ENCODE results near the gene SLC44A2.

The SLC44A2 gene

DNA sequence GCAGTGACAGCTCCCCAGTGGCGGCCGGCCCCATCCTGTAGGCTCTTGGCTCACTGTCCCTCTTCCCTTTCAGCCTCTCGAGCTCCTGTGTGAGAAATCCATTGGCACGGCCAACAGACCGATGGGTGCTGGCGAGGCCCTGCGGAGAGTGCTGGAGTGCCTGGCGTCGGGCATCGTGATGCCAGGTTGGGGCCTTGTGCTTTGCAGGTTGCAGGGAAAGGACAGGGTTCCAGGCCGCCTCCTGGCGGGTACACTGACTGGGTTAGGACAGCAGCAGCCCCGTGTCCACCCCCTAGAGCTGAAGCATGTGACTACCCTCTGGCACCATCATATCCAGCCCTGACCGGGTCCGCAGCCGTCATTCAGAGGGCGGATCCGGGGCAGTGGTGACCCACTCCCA lies 54.4 kb downstream of the SLC44A2 start:
- no peak for DNase-seq
- Histone ChIP-seq H3K9me3 (no peaks in the 10 kb centered on the region), H3K4me3 (ENCODE audit: low read depth, low read length) (no peak overlapping the region), H3K27me3 (no peaks in the 10 kb centered on the region), H3K4me1 (no peaks in the 10 kb centered on the region), H3K36me3 (peaks cover 96% of the 10 kb centered on the region)
- TF ChIP-seq, protein P1, sequence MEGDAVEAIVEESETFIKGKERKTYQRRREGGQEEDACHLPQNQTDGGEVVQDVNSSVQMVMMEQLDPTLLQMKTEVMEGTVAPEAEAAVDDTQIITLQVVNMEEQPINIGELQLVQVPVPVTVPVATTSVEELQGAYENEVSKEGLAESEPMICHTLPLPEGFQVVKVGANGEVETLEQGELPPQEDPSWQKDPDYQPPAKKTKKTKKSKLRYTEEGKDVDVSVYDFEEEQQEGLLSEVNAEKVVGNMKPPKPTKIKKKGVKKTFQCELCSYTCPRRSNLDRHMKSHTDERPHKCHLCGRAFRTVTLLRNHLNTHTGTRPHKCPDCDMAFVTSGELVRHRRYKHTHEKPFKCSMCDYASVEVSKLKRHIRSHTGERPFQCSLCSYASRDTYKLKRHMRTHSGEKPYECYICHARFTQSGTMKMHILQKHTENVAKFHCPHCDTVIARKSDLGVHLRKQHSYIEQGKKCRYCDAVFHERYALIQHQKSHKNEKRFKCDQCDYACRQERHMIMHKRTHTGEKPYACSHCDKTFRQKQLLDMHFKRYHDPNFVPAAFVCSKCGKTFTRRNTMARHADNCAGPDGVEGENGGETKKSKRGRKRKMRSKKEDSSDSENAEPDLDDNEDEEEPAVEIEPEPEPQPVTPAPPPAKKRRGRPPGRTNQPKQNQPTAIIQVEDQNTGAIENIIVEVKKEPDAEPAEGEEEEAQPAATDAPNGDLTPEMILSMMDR (IDR thresholded peaks at IDR 0.05; ENCODE audit: low read depth, low read length) = no peak

DNA sequence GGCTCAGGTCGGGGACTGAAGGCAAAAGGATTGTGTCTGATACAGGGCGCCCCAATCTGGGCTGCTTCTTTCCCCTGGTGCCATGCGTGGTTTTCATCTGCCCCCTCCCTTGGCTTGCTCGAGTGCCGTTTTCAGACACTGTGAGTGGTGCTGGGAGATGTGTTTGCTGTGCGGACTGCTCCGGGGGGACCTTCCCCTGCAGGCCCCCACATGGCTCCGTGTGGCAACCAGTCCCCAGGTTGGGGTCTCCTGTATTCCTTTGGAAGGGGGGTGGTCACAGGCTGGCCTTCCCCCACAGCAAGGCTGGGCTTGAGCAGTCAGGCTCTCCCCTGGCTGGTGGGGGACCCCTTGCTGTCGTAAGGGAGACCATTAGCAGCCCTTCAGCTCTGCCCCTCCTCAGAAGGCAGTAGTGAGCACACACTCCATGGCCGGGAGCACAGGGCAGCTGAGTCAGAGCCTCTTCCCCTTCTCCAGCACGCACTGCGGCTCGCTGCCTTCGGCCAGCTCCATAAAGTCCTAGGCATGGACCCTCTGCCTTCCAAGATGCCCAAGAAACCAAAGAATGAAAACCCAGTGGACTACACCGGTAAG lies 55.3 kb downstream of the SLC44A2 start:
- TF ChIP-seq, protein P1 (IDR thresholded peaks at IDR 0.05; ENCODE audit: low read depth, low read length) = no peak
- Histone ChIP-seq H3K4me1 (no peaks in the 10 kb centered on the region), H3K4me3 (ENCODE audit: low read depth, low read length) (no peak overlapping the region), H3K9me3 (no peaks in the 10 kb centered on the region), H3K27me3 (no peaks in the 10 kb centered on the region), H3K36me3 (peaks cover 97% of the 10 kb centered on the region)
- no peak for DNase-seq

DNA sequence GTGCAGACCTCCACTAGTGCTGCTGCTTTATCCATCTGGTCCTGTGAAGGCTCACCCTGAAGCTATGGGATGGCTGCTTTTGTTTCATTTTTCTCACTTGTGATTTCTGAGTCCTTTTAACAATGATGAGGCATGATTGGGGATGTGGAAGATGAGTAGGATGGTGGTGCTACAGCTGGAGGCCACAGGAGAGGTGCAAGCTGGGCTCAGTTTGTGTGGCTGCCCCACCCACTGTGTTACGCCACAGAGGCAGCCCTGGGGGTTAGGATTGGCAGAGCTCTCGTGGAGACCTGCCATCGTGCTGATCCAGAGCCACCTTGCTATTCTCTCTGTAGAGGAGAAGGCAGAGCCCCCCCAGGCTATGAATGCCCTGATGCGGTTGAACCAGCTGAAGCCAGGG lies 56.3 kb downstream of the SLC44A2 start:
- DNase-seq = no peak
- H3K9me3 ChIP-seq = no peaks in the 10 kb centered on the region
- no peak overlapping the region for H3K4me3 ChIP-seq (ENCODE audit: low read depth, low read length)
- H3K4me1 ChIP-seq = no peaks in the 10 kb centered on the region
- no peaks in the 10 kb centered on the region for H3K27me3 ChIP-seq
- TF ChIP-seq, protein P1 (IDR thresholded peaks at IDR 0.05; ENCODE audit: low read depth, low read length) = no peak
- H3K36me3 ChIP-seq = peaks cover 98% of the 10 kb centered on the region

DNA sequence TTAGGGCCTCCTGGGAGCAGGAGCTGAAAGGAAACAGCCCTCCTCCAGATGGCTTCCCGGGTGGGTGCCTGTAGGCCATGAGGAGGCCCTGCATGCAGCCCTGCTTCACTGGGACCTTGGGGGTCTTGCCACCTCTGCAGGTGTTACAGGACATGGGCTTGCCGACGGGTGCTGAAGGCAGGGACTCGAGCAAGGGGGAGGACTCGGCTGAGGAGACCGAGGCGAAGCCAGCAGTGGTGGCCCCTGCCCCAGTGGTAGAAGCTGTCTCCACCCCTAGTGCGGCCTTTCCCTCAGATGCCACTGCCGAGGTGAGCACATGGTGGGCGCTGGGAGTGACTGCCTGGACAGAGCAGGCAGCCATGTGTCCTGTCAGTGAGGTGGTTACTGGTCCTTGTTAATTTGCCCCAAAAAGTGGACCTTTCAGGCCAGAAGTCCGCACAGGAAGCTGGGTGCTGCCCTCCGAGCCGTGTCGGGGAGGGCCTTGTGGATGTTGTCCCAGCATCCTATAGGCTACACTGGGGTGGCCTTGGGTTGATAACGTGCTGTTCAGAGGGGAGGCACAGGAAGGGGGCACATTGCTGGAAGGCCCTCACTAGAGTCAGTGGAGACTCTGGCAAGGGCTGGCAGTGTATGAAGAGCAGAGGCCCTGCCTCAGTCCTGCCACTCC lies 57.2 kb downstream of the SLC44A2 start:
- Histone ChIP-seq H3K4me1 (no peaks in the 10 kb centered on the region), H3K4me3 (ENCODE audit: low read depth, low read length) (no peak overlapping the region), H3K27me3 (no peaks in the 10 kb centered on the region), H3K9me3 (no peaks in the 10 kb centered on the region), H3K36me3 (peaks cover 96% of the 10 kb centered on the region)
- no peak for DNase-seq
- TF ChIP-seq, protein P1 (IDR thresholded peaks at IDR 0.05; ENCODE audit: low read depth, low read length) = no peak

DNA sequence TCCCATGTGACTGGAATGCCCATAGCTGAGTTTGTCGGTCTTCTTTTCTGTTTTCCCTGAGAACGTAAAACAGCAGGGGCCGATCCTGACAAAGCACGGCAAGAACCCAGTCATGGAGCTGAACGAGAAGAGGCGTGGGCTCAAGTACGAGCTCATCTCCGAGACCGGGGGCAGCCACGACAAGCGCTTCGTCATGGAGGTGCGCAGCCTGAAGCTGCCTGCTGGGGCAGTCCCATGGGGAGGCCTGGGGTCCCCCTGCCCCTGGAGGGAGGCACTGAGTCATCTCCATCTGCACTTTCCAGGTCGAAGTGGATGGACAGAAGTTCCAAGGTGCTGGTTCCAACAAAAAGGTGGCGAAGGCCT lies 57.7 kb downstream of the SLC44A2 start:
- H3K36me3 ChIP-seq = peaks cover 96% of the 10 kb centered on the region
- H3K4me1 ChIP-seq = no peaks in the 10 kb centered on the region
- no peak for DNase-seq
- H3K9me3 ChIP-seq = no peaks in the 10 kb centered on the region
- H3K4me3 ChIP-seq (ENCODE audit: low read depth, low read length) = no peak overlapping the region
- TF ChIP-seq, protein P1 (IDR thresholded peaks at IDR 0.05; ENCODE audit: low read depth, low read length) = no peak
- H3K27me3 ChIP-seq = no peaks in the 10 kb centered on the region

DNA sequence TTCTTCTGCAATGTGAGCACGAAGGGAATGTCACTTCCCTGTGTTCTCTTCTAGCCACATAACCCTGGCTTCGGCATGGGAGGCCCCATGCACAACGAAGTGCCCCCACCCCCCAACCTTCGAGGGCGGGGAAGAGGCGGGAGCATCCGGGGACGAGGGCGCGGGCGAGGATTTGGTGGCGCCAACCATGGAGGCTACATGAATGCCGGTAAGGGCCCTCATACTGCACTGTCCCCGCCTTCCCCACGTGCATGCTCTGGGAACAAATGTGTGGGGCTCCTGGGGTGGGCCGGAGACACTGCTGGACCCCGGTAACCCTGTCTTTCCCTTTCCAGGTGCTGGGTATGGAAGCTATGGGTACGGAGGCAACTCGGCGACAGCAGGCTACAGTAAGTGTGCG lies 58.2 kb downstream of the SLC44A2 start:
- H3K4me1 ChIP-seq = no peaks in the 10 kb centered on the region
- no peak for DNase-seq
- peaks cover 96% of the 10 kb centered on the region for H3K36me3 ChIP-seq
- no peaks in the 10 kb centered on the region for H3K27me3 ChIP-seq
- no peak overlapping the region for H3K4me3 ChIP-seq (ENCODE audit: low read depth, low read length)
- TF ChIP-seq, protein P1 (IDR thresholded peaks at IDR 0.05; ENCODE audit: low read depth, low read length) = no peak
- no peaks in the 10 kb centered on the region for H3K9me3 ChIP-seq
